Tibial nerve (tissue), 4 donors: Measurements from ENCODE around the gene UBALD2.

Experiments used
- CTCF ChIP-seq, 5 experiments: fragments of 200-600 bp in 3 of 5; fragments of 450-650 bp in 2 of 5; sonication (generic) in 3 of 5; IDR thresholded peaks; one replicate each; pipeline ENCODE4 v1.5.1; 2016 to 2019; ENCODE audit warnings: antibody characterized with exemption in 5 of 5, mild to moderate bottlenecking in 3 of 5, moderate library complexity in 2 of 5
- EP300 ChIP-seq, 2 donors: sonication (generic); formaldehyde crosslinking; IDR thresholded peaks; one replicate each; pipeline ENCODE4 v1.6.1; 2017; ENCODE audit warnings: antibody characterized with exemption in 2 of 2, mild to moderate bottlenecking in 1 of 2
- POLR2A ChIP-seq, 2 donors: fragments of 450-650 bp; IDR thresholded peaks; one replicate each; pipeline ENCODE4 v1.6.1; 2017; ENCODE audit warnings: antibody characterized with exemption in 2 of 2, mild to moderate bottlenecking in 2 of 2, moderate library complexity in 2 of 2

- TF ChIP-seq CTCF (IDR thresholded peaks at IDR 0.05) = no peak
- no peak for TF ChIP-seq POLR2A (IDR thresholded peaks at IDR 0.05)
- TF ChIP-seq EP300 (IDR thresholded peaks at IDR 0.05) = no peak
Observed at GRCh38 chr17:76235883-76236282, 29.3 kb upstream of the UBALD2 start.
